ENCODE data around the gene KLK8.

Gene KLK8

GRCh38 chr19:51001515-51001914 lies at the start of gene KLK8:
Gene KLK8 (minus strand): TSS chr19:51001604. CDS start chr19:51001167, 437 bp downstream.
- DNase-seq (ENCODE audit: low read depth), result no peak

GRCh38 chr19:51047031-51047335 lies 45.6 kb upstream of the KLK8 start:
- no peak for DNase-seq (ENCODE audit: low read depth)

- DNase-seq (ENCODE audit: low read depth), result no peak
These were observed 42.9 kb upstream of the KLK8 start for GRCh38 chr19:51044327-51044726.

GRCh38 chr19:51043497-51043896 lies 42.1 kb upstream of the KLK8 start:
- DNase-seq (ENCODE audit: low read depth), result no peak

- no peak for DNase-seq (ENCODE audit: low read depth)
These were observed 38.7 kb upstream of the KLK8 start for GRCh38 chr19:51040151-51040550.

- DNase-seq (ENCODE audit: low read depth), result no peak
These were observed 35.1 kb upstream of the KLK8 start for GRCh38 chr19:51036519-51036918.

GRCh38 chr19:51034704-51035103 lies 33.3 kb upstream of the KLK8 start, which contains the start of gene KLK12:
Gene KLK12 (minus strand): TSS chr19:51035002. CDS start chr19:51034621, 381 bp downstream.
- DNase-seq (ENCODE audit: low read depth), result no peak

GRCh38 chr19:51031880-51032225 lies 30.4 kb upstream of the KLK8 start:
- no peak for DNase-seq (ENCODE audit: low read depth)

- no peak for DNase-seq (ENCODE audit: low read depth)
These were observed 29.9 kb upstream of the KLK8 start for GRCh38 chr19:51031220-51031879.

GRCh38 chr19:51030631-51031030 lies 29.2 kb upstream of the KLK8 start:
- no peak for DNase-seq (ENCODE audit: low read depth)

- no peak for DNase-seq (ENCODE audit: low read depth)
These were observed 28.3 kb upstream of the KLK8 start for GRCh38 chr19:51029718-51030117.

- DNase-seq (ENCODE audit: low read depth), result no peak
These were observed 26.5 kb upstream of the KLK8 start for GRCh38 chr19:51027873-51028272.

GRCh38 chr19:51027126-51027806 lies 25.9 kb upstream of the KLK8 start:
- no peak for DNase-seq (ENCODE audit: low read depth)

GRCh38 chr19:51026554-51026831 lies 25.1 kb upstream of the KLK8 start, which contains the start of gene KLK11:
Gene KLK11 (minus strand): TSS chr19:51026616. CDS start chr19:51025631, 985 bp downstream.
- no peak for DNase-seq (ENCODE audit: low read depth)

GRCh38 chr19:51025809-51026553 lies 24.6 kb upstream of the KLK8 start:
- no peak for DNase-seq (ENCODE audit: low read depth)

- no peak for DNase-seq (ENCODE audit: low read depth)
These were observed 24.0 kb upstream of the KLK8 start for GRCh38 chr19:51025401-51025800.

- no peak for DNase-seq (ENCODE audit: low read depth)
These were observed 23.5 kb upstream of the KLK8 start for GRCh38 chr19:51024924-51025323.

GRCh38 chr19:51023946-51024345 lies 22.5 kb upstream of the KLK8 start:
- no peak for DNase-seq (ENCODE audit: low read depth)

GRCh38 chr19:51022526-51022925 lies 21.1 kb upstream of the KLK8 start:
- DNase-seq (ENCODE audit: low read depth), result no peak

GRCh38 chr19:51020988-51021651 lies 19.7 kb upstream of the KLK8 start:
- DNase-seq (ENCODE audit: low read depth), result peak; percentile 15

- DNase-seq (ENCODE audit: low read depth), result no peak
These were observed 18.1 kb upstream of the KLK8 start, which contains the start of gene KLK10 for GRCh38 chr19:51019544-51019925. Gene KLK10 (minus strand): TSS chr19:51019709. CDS start chr19:51019130, 579 bp downstream.

- no peak for DNase-seq (ENCODE audit: low read depth)
These were observed 17.5 kb upstream of the KLK8 start for GRCh38 chr19:51018745-51019543.

Measured in non-pigmented ciliary epithelial cell (primary cell).